ENCODE results near the gene LYRM7.
A peak's percentile ranks its signal among the peaks of the same experiment; 100 is the strongest.
"Not testable (repeated sequence)": the region's sequence is repeated elsewhere in the genome, so short reads cannot be mapped to it uniquely, and the experiment has no call there.

The LYRM7 gene

DNA sequence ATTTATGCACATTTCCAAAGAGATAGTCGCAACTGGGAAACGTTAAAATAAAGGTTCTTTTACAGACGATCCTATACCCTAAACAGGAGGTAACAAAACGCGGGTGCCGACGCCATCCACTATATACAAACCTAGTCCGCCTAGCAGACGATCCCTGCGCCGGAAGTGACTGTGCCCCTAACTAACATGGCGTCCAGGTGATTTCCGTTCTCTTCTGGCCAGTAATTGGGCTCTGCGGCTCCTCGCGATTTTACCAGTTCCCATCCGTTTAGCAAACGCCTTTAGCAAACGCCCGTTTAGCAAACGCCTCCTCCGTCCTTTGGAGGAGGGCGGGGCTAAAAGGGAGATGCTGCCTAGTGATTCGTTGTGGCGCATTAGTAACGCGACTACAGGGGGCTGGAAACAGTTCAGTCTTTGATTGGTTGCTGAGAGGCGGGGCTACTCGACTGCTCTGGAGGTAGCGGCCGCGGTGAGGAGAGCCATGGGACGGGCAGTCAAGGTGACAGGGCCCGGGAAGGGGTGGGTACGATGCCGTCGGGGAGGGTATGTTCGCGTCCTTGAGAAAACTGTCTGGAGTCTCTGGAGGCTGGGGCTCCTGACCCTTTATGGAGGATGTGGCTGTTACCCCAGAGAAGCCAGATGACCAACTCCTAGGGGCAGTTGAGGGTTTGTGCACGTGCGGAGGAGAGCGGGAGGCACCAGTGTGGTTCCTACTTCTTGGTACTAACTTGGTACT lies at the start of gene LYRM7:
Gene LYRM7, plus strand, starts transcription at position 405 of the 736 bp plus-strand sequence. Its CDS starts 77 bp downstream, at position 482.
- peak; percentile 98 for DNase-seq (ENCODE audit: low spot score)

DNA sequence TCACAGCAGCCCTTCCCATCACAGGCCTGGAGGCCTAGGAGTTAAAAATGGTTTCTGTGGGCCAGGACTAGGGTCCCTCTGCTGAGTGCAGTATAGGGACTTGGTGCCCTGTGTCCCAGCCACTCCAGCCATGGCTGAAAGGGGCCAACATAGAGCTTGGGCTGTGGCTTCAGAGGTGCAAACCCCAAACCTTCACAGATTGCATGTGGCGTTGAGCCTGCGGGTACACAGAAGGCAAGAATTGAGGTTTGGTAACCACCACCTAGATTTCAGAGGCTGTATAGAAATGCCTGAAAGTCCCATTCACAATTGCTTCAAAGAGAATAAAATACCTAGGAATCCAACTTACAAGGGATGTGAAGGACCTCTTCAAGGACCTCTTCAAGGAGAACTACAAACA lies 43.5 kb upstream of the LYRM7 start:
- DNase-seq (ENCODE audit: low spot score) = not testable (repeated sequence)

DNA sequence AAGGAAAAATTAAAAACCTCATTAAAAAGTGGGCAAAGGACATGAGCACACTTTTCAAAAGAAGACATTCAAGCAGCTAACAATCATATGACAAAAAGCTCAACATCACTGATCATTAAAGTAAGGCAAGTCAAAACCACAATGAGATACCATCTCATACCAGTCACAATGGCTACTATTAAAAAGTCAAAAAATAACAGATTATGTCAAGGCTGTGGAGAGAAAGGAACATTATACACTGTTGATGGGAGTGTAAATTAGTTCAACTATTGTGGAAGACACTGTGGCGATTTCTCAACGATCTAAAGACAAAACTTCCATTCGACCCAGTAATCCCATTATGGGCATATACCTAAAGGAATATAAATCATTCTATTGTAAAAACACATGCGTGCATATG lies 41.4 kb upstream of the LYRM7 start:
- DNase-seq (ENCODE audit: low spot score) = no peak

DNA sequence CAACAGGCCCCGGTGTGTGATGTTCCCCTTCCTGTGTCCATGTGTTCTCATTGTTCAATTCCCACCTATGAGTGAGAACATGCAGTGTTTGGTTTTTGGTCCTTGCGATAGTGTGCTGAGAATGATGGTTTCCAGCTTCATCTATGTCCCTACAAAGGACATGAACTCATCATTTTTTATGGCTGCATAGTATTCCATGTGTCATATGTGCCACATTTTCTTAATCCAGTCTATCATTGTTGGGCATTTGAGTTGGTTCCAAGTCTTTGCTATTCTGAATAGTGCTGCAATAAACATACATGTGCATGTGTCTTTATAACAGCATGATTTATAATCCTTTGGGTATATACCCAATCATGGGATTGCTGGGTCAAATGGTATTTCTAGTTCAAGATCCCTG lies 37.7 kb upstream of the LYRM7 start:
- DNase-seq (ENCODE audit: low spot score) = not testable (repeated sequence)

DNA sequence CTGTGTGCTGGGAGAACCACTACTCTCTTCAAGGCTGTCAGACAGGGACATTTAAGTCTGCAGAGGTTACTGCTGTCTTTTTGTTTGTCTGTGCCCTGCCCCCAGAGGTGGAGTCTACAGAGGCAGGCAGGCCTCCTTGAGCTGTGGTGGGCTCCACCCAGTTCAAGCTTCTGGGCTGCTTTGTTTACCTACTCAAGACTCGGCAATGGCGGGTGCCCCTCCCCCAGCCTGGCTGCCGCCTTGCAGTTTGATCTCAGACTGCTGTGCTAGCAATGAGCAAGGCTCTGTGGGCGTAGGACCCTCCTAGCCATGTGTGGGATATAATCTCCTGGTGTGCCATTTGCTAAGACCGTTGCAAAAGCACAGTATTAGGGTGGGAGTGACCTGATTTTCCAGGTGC lies 32.3 kb upstream of the LYRM7 start:
- not testable (repeated sequence) for DNase-seq (ENCODE audit: low spot score)

DNA sequence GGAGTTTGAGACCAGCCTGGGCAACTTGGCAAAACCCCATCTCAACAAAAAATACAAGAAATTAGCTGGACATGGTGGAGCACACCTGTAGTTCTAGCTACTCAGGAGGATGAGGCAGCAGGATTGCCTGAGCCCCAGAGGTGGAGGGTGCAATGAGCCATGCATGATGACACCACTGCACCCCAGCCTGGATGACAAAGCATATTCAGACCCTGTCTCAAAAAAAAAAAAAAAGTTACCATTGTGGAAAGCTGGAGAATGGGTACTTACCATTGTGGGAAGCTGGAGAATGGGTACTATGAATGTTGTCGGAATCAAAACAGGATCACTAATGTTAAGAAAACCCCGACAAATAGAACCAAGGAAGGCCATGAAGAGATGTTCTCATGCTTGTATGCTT lies 31.4 kb upstream of the LYRM7 start:
- no peak for DNase-seq (ENCODE audit: low spot score)

DNA sequence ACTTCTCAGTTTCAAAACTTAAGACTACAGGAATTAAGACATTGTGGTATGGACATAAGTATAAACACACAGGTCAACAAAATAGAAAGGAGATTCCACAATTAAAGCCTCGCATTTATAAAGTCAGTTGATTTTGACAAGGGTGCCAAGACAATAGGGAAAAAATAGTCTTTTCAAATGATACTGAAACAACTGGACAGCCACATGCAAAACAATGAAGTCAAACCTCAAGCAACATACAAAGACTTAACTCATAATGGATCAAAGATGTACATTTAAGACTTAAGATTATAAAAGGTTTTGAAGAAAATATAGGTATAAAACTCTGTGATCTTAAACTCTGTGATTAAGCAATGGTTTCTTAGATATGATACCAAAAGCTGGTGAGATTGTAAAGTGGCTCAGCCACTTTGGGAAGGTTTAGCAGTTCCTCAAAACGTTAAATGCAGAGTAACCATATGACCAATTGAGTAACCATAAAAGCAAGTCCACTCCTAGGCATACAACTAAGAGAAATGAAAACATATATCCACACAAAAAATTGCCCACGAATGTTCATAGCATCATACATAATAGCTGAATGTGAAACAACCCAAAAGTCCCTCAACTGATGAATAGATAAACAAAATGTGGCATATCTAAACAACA lies 27.6 kb upstream of the LYRM7 start:
- DNase-seq (ENCODE audit: low spot score) = no peak

DNA sequence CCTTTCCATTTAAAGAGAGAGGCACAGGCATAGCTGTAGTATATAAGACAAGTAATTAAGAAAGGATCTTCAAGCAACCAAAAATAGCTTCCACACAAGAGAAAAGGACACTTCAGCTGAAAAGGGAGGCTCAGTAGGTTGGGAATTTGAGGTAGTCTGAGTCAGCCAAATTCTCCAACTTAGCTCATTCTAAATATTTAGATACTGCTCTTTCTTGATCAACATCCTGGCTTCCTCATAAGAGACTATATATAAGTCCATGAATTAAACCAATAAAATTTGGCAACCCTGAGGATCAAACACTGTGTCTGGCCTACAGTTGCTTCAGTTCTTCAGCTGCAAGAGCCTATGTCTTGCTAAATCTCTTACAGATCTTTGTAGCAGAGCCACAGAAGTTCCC lies 23.5 kb upstream of the LYRM7 start:
- no peak for DNase-seq (ENCODE audit: low spot score)

DNA sequence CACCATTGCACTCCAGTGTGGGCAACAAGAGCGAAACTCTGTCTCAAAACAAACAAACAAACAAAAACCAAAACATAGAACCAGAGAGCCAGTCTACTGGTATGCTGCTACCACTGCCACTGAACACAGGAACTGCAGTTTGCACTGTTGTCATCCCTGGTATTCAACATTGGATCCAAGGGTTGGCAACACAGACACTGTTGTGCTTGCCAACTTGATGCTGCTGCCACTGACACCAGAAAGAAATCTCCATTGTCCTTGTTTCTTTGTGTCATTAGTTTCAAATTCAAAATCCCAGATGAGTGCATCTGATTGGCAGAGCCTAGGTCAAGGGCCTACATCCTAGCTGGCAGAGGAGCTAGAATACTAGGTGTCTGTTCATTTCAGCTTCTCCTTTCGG lies 21.9 kb upstream of the LYRM7 start:
- DNase-seq (ENCODE audit: low spot score) = no peak

DNA sequence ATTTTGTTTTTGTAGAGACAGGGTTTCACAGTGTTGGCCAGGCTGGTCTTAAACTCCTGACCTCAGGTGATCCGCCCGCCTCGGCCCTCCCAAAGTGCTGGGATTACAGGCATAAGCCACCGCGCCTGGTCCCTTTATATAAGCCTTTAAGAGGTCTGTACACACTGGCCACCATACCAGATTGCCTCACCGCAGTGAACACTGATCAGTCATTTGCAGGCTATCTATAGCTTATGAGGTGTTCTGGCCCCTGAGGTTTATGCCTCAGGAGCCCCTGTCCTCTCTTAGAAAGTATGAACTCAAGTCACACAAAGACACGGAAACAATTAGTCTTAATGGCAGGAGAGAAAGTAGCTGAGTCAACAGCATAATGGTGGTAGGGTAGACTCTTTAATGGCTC lies 20.3 kb upstream of the LYRM7 start:
- no peak for DNase-seq (ENCODE audit: low spot score)

DNA sequence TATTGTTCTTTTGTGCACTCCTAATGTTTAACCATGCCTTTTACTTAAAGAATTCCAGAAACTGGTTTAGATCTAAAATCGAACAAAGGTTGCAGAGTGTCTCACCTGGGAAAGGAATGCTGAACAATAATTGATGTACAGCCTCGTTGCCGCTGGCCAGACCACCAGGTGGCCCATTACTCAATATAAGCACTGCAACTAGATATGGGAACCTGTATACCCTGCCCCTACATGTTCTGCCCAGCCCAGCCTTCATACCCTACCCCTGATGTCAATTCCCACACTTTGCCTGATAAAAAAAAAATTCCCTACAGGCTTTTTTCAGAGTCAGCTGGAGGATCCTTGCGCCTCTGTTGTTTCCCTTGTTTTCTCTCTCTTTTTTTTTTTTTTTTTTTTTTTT lies 19.5 kb upstream of the LYRM7 start:
- no peak for DNase-seq (ENCODE audit: low spot score)

DNA sequence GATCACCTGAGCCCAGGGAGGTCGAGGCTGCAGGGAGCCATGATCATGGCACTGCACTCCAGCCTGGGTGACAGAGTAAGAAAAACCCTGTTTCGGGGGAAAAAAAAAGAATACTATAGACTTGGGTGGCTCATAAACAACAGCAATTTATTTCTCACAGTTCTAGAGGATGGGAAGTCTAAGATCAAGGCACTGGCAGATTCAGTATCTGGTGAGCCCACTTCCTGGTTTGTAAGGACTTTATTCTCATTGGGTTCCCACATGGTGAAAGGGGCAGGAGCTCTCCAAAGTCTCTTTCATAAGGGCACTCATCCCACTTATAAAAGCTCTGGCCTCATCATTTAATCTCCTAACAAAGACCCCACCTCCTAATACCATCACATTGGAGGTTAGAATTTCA lies 14.4 kb upstream of the LYRM7 start:
- DNase-seq (ENCODE audit: low spot score) = no peak

DNA sequence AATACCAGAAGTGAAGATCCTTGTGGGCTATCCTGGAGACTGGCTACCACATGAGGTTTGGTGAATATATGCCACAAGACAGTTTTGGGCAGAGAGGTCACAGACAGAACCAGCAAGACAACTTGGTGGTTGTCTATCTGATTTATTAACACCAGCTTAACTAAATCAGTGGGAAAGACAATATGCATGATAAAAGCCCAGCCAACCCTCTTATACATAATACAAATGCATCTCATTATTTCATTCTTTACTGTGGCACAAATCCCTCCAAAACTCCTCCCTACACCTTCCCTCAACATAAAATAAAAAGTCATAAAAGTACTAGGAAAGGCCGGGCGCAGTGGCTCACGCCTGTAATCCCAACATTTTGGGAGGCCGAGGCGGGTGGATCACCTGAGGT lies 13.8 kb upstream of the LYRM7 start:
- DNase-seq (ENCODE audit: low spot score) = no peak

DNA sequence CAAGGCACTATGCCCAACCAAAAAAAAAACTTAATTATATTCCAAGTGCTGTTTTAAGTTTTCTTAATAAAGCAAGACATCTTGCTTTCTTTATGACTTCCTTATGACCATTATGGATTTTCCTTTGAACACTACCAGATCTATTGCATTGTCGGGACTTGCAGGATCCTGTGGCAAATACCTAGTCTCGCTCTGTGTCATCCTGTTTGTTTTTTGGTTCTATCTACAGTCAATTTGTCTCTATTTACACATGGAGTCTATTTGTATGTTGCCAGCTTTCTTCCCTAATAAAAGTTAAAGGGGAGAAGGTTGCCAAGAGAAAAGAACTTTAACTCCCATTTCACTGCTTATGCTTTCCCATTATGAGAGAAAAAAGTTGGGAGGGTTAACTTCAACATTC lies 10.6 kb upstream of the LYRM7 start:
- no peak for DNase-seq (ENCODE audit: low spot score)

DNA sequence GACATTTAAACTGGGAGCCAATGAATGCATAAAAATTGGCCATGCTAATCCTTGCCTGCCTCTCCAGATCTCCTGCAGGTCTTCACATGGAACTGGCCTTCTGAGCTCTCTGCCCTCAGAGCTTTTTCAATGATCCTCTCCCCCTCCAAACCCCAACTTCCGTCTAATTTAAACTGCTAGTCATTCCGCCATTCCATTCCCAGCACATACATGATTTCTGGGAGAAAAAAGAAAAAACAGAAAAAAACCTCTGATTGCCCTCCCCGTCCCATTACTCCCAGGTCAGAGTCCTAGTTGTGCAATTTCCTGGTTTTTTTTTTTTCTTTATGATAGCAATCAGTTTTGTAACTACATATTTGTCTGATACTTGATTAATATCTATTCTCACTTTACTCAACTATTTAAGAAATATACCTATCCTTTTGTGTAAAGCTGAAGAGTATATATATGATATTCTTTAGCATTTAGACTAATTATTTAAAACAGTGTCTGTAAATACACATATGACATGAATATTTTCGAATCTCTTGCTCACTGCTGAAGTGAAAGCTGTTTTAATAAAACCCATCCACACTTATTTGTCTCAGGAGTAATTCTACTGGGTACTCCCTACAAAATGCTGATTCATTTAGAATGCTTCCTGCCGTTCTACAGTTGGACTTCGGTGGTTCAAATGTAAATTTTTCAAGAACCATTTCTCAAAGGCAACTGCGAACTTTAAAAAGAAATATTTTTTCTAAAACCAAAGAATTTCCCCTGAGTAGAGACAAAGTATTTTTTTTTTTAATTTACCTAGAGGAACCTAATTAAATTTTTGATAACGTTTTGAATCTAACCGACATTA lies 7.2 kb upstream of the LYRM7 start:
- DNase-seq (ENCODE audit: low spot score) = peak; percentile 7

DNA sequence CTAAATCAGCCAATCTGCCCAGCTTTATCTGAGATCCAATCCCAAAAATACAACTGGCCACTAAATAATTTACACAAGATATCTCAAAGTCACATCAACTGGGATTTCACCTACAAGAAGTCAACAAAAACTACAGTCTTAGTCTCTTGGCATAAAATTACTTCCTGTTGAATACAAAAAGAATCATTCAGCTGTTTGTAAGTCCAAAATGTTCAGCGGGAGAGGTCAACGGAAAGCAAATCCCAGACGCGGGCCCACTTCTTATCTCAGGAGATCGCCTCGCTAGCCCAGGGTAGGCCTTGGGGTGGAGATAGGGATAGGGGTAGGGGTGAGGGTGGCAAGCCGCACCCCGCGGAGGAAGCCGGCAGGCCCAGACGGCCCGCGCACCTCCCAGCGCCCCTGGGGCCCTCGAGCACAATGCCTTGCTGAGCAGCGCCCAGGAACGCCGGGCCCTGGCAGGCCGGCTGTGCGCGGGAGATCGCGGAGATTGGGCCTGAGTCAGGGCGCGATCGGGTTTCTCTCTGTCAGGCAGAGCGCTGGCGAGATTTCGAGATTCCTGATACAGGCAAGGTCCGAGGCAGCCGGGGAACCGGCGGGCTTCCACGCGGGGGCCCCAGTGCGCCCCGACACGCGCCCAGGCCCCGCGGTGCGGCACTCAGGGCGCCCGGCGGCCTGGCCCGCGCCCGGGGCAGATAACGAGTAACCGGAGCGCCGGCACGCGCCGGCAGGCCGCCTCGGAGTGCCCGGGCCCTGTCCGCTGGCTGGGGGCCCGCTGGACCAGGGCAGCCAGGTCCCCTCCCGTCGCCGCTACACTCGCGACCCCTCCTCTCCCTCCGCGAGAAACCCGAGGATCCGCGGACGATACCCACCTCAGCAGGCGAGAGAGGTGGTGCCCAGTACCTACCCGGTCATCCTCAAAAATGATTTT lies 6.3 kb upstream of the LYRM7 start:
- peak; percentile 62 for DNase-seq (ENCODE audit: low spot score)

DNA sequence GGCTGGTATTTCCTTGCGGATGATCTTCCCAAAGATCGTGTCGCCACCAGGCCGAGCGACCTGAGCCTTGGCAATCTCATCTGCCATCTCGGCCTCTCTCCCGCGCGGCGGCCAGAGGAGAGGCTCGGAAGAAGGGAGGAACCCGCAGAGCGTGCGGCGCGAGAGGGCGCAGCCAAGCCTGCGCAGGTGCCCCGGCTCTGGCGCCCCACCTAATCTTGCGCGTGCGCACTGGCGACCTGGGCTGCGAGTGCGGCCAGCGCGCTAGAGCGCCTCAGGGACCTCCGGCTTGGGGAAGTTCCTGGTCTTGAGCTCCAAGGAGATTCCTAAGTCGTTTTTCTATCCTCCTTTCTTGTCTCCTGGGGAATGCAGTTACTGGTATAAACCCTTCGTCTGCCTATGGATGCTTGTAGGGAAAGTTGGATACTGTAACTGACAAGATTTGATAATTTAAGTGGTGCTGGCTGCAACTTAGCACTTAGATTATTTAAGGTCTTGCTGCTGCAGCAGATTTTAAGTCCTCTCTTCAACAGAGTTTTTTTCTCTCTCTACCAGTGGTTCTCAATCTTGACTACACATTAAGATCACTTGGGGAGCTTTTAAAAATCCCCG lies 5.5 kb upstream of the LYRM7 start, which contains the start of gene HINT1:
Gene HINT1, minus strand, starts transcription at position 138 of the 609 bp plus-strand sequence. Its CDS starts 51 bp downstream, at position 87.
- DNase-seq (ENCODE audit: low spot score) = peak; percentile 91

DNA sequence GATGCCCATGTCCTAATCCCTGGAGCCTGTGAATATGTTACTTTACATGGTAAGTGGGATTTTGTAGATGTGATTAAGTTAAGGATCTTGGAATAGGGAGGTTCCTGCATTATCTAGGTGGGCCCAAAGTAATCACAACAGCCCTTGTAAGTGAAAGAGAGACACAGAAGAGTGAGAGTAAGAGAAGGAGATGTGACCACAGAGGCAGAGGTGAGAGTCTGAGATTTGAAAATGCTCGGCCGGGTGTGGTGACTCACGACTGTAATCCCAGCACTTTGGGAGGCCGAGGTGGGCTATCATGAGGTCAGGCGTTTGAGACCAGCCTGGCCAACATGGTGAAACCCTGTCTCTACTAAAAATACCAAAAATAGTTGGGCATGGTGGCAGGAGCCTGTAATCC lies 3.1 kb upstream of the LYRM7 start:
- no peak for DNase-seq (ENCODE audit: low spot score)

DNA sequence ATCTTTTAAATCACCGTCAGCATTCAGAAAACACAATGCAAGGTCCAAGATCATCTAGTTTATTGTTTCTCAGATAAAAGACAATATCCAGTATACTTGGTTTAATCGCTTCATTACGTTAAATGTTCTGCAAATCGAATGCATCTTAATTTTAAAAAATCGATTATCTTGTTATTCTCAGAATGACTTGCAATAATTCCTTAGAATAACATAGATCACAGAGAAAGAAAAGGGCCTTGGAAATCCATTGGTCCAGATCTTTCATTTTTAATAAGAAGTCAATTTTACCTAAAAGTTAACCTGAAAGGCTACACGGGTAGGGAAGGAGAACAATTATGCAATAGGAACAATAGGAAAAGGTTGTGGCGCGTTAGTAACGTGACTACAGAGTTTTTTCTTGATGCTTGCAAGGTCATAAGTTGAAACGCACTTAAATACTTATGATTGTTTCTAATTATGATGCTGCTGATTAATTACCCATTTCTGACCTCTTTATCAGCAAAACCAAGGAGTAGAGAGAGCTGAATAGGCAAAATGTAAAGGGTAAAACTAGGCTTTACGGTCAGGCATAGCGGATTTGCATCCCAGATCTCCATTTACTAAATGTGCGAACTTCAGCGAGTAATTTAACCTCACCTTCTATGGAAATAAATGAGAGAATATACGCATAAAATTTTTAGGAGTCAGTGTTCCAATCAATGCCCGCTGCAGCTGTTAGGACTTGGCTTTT lies 769 bp upstream of the LYRM7 start:
- DNase-seq (ENCODE audit: low spot score) = no peak

DNA sequence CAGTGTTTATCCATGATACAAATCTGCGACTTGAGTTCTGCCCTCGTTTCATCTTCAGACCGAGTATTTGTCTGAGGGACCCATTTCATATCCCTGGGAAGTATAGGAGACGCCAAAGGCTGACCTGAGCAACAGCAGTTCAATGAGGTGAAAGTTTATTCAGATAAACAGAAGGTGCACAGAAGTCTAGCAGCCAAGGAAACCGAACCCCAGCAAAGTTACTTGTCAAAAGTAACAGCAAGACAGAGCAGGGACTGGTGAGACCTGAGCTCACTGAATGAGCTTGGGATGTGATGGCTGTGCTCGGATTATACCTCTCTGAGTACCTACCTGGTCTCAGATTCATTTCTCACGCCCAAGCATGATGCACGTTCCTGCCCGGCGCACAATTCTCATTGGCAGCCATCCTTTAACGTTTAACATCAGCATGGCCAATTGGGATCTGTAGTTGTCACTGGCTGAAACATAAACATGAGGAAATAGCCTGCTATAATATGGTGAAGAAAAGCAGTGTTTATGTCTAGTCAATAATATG lies 599 bp downstream of the LYRM7 start:
- peak; percentile 3 for DNase-seq (ENCODE audit: low spot score)

Measured in CD4-positive, alpha-beta T cell treated with Interleukin-6 at 100 ng/mL for 8 hours (primary cell).